SU-DHL-6 (cell line): ENCODE results near the gene ZFAND6.

ENCODE experiments used
- H2AFZ ChIP-seq: fragments of 200-600 bp; sonication (generic); 2 replicates; pipeline ENCODE4 v1.6.1; 2014; ENCODE audit warnings: low read depth, mild to moderate bottlenecking, moderate library complexity, mixed read lengths, antibody characterized with exemption, low read length; ENCODE audit not compliant: severe bottlenecking
- H3F3A ChIP-seq: fragments of 200-600 bp; shearing (Covaris generic); 2 replicates; pipeline ENCODE4 v1.6.0; 2016; ENCODE audit warnings: antibody characterized with exemption, mild to moderate bottlenecking; ENCODE audit not compliant: insufficient read depth
- H3K27ac ChIP-seq: fragments of 200-600 bp; sonication (generic); 2 replicates; pipeline ENCODE4 v1.5.1; 2016; ENCODE audit warnings: low read depth, mild to moderate bottlenecking, low read length, moderate library complexity, mixed read lengths
- H3K27me3 ChIP-seq: fragments of 200-600 bp; sonication (generic), shearing (Covaris generic); 2 replicates; pipeline ENCODE4 v1.6.0; 2014; ENCODE audit warnings: mild to moderate bottlenecking, low read length
- H3K36me3 ChIP-seq: fragments of 200-600 bp; sonication (generic); 2 replicates; pipeline ENCODE4 v1.6.1; 2014; ENCODE audit warnings: mild to moderate bottlenecking, low read length, mixed read lengths
- H3K4me2 ChIP-seq: fragments of 300-600, 200-600 bp; shearing (Covaris generic), sonication (generic); 2 replicates; pipeline ENCODE4 v1.6.0; 2014; ENCODE audit warnings: low read length, low read depth, mild to moderate bottlenecking; ENCODE audit not compliant: poor library complexity, severe bottlenecking
- H3K4me3 ChIP-seq: fragments of 200-600 bp; sonication (generic); 2 replicates; pipeline ENCODE4 v1.5.1; 2014; ENCODE audit warnings: antibody characterized with exemption, low read length, mild to moderate bottlenecking, mixed read lengths; ENCODE audit not compliant: insufficient read depth, poor library complexity, severe bottlenecking
- H3K79me2 ChIP-seq: fragments of 200-600 bp; sonication (generic); 2 replicates; pipeline ENCODE4 v1.6.1; 2014; ENCODE audit warnings: mild to moderate bottlenecking, low read length, moderate library complexity; ENCODE audit not compliant: insufficient read depth
- H3K9ac ChIP-seq: fragments of 200-600 bp; sonication (generic); 2 replicates; pipeline ENCODE4 v1.7.0; 2014; ENCODE audit warnings: mild to moderate bottlenecking, low read length
- H3K9me2 ChIP-seq: fragments of 200-600 bp; sonication (generic); replicated peaks from 2 replicates; pipeline ENCODE4 v1.6.1; 2014; ENCODE audit warnings: low read length; ENCODE audit not compliant: insufficient read depth
- H3K9me3 ChIP-seq: fragments of 200-600 bp; sonication (generic); 2 replicates; pipeline ENCODE4 v1.6.1; 2014; ENCODE audit warnings: low read length, mixed read lengths; ENCODE audit not compliant: insufficient read depth
- H4K20me1 ChIP-seq: fragments of 200-600 bp; sonication (generic); 2 replicates; pipeline ENCODE4 v1.6.1; 2014; ENCODE audit warnings: low read depth, mild to moderate bottlenecking, antibody characterized with exemption, low read length, moderate library complexity, mixed read lengths
- EZH2phosphoT487 ChIP-seq: fragments of 200-600 bp; sonication (generic), shearing (Covaris generic); conservative IDR thresholded peaks from 2 replicates; pipeline ENCODE4 v1.6.1; 2018; ENCODE audit warnings: mild to moderate bottlenecking, antibody characterized with exemption, low read length, moderate library complexity, mixed read lengths
- TF ChIP-seq, protein P1 (sequence below): fragments of 200-600 bp; sonication (generic); IDR thresholded peaks from one replicate; pipeline ENCODE4 v1.5.1; 2017; ENCODE audit warnings: antibody characterized with exemption, mild to moderate bottlenecking, low read length, moderate library complexity; ENCODE audit not compliant: insufficient read depth, poor library complexity, severe bottlenecking

Gene ZFAND6

DNA sequence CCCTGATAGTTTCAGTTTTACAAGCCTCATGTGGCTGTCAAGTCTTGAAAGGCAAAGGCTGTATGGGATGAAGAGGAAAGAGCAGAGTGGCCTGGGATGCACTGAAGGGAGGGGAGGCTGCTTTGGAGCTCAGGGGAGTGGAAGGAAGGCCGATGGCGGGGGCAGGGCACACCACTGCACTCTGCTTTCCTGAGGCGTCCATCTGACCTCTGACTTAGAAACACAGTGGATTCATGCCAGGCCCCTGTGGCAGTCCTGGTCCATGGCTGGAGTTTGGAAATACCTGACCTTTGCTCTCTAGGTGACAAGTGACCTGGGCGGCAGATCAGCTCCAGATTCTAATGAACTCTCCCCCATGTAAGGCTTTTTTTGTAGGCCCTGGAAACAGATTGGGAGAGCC lies 112.3 kb downstream of the ZFAND6 start:
- no peak overlapping the region for H3K4me3 ChIP-seq
- TF ChIP-seq, protein P1, sequence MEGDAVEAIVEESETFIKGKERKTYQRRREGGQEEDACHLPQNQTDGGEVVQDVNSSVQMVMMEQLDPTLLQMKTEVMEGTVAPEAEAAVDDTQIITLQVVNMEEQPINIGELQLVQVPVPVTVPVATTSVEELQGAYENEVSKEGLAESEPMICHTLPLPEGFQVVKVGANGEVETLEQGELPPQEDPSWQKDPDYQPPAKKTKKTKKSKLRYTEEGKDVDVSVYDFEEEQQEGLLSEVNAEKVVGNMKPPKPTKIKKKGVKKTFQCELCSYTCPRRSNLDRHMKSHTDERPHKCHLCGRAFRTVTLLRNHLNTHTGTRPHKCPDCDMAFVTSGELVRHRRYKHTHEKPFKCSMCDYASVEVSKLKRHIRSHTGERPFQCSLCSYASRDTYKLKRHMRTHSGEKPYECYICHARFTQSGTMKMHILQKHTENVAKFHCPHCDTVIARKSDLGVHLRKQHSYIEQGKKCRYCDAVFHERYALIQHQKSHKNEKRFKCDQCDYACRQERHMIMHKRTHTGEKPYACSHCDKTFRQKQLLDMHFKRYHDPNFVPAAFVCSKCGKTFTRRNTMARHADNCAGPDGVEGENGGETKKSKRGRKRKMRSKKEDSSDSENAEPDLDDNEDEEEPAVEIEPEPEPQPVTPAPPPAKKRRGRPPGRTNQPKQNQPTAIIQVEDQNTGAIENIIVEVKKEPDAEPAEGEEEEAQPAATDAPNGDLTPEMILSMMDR: no peak
- TF ChIP-seq EZH2phosphoT487: no peak
- H3K79me2 ChIP-seq: no peaks in the 10 kb centered on the region
- no peaks in the 10 kb centered on the region for H3K36me3 ChIP-seq
- H3K4me2 ChIP-seq: no peak overlapping the region
- no peaks in the 10 kb centered on the region for H3F3A ChIP-seq
- no peaks in the 10 kb centered on the region for H3K9me3 ChIP-seq
- no peaks in the 10 kb centered on the region for H3K27me3 ChIP-seq
- H2AFZ ChIP-seq: no peak overlapping the region
- H3K9me2 ChIP-seq: no peaks in the 10 kb centered on the region
- no peak overlapping the region for H3K9ac ChIP-seq
- H4K20me1 ChIP-seq: no peaks in the 10 kb centered on the region
- no peak overlapping the region for H3K27ac ChIP-seq

DNA sequence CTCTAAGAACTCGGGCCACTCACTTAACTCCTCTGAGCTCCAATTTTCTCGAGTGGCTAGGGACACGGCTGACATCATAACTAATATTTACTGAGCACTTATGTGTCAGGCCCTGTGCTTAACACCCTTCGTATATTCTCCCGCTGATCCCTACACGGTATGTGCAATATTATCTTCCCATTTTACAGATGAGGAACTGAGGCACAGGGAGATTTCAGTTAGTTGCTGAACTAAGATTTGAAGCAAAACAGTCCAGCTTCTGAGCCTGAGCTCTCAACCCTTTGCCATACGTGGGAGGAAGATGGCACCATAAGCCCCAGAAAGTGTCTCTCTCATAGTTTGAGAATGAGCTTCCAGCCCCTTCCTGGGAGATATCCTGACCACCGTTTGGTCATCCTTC lies 112.9 kb downstream of the ZFAND6 start:
- Histone ChIP-seq H3K27ac (no peak overlapping the region), H3K9ac (no peak overlapping the region), H3F3A (no peaks in the 10 kb centered on the region), H3K79me2 (no peaks in the 10 kb centered on the region), H2AFZ (no peak overlapping the region), H3K36me3 (no peaks in the 10 kb centered on the region), H3K4me2 (no peak overlapping the region), H3K27me3 (no peaks in the 10 kb centered on the region), H3K9me2 (no peaks in the 10 kb centered on the region), H3K4me3 (no peak overlapping the region), H4K20me1 (no peaks in the 10 kb centered on the region), H3K9me3 (no peaks in the 10 kb centered on the region)
- TF ChIP-seq, protein P1: no peak
- TF ChIP-seq EZH2phosphoT487: no peak

DNA sequence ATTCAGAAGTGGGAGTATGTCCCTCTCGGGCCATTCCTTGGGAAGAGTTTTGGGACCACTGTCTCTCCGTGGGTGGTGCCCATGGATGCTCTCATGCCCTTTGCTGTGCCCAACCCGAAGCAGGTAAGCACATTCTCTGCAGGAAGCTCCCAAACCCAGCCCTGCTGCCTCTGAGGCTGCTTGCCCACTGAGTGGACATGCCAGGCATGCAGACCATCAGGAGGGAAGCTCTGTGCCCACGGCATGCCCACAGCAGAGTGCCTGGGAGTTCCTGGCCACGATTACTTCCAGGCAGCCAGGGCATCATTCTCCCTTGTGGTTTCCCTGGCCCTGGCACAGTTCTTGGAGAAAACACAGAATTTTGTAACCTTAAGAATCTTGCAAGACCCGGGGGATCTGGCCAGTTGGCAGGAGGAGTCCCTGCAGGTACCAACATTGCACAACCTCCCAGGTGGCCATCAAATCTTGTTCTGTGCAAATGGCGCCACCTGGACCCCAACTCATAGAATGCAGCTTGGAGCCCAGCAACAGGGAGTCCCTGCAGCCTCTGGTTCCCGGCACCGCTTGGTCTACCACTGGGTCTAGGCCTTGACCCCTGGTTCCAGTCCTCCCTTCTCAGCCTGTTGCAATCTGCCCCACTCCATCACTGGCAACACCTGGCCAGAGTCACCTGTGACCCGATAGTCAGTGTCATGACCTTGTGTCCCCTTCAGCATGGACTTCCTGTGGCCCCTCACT lies 113.7 kb downstream of the ZFAND6 start:
- Histone ChIP-seq H3K79me2 (no peaks in the 10 kb centered on the region), H2AFZ (no peak overlapping the region), H3K9ac (no peak overlapping the region), H3F3A (no peaks in the 10 kb centered on the region), H3K4me3 (no peak overlapping the region), H4K20me1 (no peaks in the 10 kb centered on the region), H3K27me3 (no peaks in the 10 kb centered on the region), H3K27ac (no peak overlapping the region), H3K9me2 (no peaks in the 10 kb centered on the region), H3K9me3 (no peaks in the 10 kb centered on the region), H3K4me2 (no peak overlapping the region), H3K36me3 (no peaks in the 10 kb centered on the region)
- TF ChIP-seq, protein P1: peak; percentile 48
- TF ChIP-seq EZH2phosphoT487: no peak
